HG03558 (cell line): ENCODE measurements around the gene TIPARP.
"Not testable (repeated sequence)": the region's sequence is repeated elsewhere in the genome, so short reads cannot be mapped to it uniquely, and the experiment has no call there.

Experiments used
- ATAC-seq: cut with Tn5 transposase; IDR thresholded peaks from one replicate; pipeline ENCODE4 v1.9.1; 2021; ENCODE audit warnings: moderate number of reproducible peaks; ENCODE audit not compliant: unreplicated experiment; ENCODE audit errors: extremely low read depth

TIPARP gene

GRCh38 chr3:156646958-156647357 is 27.4 kb upstream of the TIPARP start:
- ATAC-seq, result no peak

GRCh38 chr3:156648086-156648485 is 26.3 kb upstream of the TIPARP start:
- ATAC-seq, result no peak

DNA sequence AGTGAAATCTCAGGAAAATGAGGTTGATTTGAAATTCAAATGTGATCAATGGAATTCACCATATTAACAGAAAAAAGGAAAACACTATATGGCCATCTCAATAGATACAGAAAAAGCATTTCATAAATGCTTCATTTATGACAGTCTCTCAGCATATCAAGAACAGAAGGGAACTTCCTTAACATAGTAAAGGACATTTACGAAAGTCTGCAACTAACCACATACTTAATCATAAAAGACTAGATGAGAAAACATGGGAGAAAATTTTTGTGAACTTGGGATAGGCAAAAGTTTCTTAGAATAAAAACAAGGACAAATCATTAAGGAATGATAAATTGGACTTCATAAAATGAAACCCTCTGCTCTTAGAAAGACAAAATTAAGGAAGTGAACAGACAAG is 24.7 kb upstream of the TIPARP start:
- ATAC-seq, result no peak

DNA sequence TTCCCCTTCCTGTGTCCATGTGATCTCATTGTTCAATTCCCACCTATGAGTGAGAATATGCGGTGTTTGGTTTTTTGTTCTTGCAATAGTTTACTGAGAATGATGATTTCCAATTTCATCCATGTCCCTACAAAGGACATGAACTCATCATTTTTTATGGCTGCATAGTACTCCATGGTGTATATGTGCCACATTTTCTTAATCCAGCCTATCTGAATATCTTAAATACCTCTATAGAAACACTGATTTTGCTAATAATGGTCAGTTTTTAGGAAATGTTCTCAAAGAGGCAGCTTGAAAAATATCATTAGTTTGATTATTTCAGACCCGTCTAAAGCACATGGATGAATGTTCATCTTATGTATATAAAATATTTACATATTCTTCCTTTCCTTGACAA is 21.7 kb upstream of the TIPARP start:
- ATAC-seq, result not testable (repeated sequence)

GRCh38 chr3:156654834-156655233 is 19.6 kb upstream of the TIPARP start:
- ATAC-seq, result no peak

DNA sequence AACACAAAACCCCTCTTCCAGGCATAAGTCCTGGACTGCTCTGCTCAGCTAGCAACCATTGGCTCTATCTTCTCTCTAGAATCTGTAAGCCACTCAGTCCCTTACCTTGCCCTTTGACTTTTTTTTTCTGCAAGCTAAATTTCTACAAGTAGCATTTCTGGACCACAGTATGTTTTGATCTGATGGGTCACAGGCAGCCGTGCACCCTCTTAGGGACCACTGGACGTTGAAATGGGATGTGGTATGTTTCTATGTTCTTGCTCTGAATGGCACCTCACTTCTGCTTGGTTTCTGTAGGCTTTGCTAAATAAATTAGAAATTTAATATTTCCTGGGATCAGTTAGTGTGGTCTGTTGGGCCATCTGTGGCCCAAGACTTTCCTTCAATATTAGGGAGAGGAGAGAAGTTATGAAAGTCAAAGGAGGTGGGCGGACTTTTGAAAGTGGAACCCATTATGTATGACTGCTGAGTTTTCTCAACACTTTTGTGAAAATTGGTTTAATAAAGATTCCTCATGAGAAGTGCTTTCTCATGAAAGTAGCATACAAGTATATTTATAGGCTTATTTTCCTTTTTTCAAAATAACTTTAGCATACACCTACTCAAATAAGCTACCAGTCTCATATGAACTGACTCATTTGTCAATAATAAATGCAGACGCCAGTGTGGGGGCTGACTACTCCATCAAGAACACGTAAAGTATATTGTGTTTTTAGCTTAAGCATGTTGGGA is 18.4 kb upstream of the TIPARP start:
- ATAC-seq, result no peak

DNA sequence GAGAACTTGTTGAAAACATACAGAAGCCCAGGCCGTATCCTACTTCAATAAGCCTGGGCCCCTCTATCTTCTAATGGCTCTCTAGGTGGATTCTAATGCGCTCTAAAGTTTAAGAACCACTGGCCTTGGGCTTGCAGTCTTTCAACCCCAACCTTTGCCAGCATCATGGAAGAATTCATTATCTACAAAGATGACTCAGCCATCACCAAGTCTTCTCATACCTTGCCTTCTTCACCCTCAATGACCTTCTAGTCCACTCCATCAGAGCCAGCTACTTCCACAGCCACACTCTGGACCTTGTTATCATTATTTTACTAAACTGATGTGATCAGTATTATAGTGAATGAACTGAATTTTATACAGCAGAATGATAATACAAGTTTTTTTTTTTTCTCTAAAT is 16.9 kb upstream of the TIPARP start:
- no peak for ATAC-seq

GRCh38 chr3:156657862-156658731 is 16.3 kb upstream of the TIPARP start:
- no peak for ATAC-seq

DNA sequence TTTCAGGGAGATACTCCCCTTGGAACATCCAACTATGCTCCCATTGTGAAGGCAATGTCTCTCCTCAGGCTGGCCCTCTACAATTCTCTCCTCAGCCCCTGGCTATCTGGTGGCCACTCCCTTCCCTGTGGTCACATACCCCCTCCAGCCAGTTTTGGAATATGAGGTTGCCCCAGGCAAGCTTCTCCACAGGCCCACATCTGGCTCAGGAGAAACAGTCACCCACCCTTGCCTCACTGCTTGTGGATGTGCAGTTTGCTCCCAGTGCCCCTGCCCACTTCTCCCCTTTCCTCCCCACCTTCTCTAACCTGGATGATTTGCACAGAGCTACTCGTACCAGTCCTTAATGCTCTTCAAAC is 15.7 kb upstream of the TIPARP start:
- no peak for ATAC-seq

DNA sequence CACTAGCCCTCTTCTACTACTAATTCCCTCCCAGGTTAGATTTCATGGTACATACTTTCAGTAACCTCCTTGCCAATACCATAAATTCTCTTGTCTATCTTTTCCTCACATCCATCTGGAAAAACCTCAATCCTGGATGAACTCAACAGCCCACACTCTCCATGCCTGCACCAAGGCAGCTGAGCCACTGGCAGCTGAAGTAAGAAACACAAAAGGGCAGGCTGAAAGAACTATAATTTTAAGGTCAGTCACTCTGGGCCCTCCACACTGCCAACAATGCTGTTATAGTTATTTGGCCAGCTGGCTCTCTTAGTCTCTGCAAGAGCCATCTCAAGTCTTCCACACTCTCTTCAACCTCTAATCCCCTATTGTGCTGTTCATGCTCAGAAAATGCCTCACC is 15.1 kb upstream of the TIPARP start:
- no peak for ATAC-seq

DNA sequence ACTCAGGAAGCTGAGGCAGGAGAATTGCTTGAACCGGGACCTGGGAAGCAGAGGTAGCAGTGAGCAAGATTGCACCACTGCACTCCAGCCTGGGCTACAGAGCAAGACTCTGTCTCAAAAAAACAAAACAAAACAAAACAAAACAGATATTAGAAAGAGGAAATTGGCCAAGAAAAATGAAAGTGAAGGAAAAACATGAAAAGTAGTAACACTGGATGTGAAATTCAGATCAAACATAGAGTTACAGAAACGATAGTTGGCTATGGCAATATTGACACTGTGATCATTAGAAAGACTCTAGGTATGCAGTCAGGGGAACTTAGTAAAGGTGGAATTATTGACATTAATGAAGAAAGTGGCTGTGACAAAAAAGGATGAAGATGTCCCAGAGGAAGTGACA is 13.2 kb upstream of the TIPARP start:
- ATAC-seq, result no peak

DNA sequence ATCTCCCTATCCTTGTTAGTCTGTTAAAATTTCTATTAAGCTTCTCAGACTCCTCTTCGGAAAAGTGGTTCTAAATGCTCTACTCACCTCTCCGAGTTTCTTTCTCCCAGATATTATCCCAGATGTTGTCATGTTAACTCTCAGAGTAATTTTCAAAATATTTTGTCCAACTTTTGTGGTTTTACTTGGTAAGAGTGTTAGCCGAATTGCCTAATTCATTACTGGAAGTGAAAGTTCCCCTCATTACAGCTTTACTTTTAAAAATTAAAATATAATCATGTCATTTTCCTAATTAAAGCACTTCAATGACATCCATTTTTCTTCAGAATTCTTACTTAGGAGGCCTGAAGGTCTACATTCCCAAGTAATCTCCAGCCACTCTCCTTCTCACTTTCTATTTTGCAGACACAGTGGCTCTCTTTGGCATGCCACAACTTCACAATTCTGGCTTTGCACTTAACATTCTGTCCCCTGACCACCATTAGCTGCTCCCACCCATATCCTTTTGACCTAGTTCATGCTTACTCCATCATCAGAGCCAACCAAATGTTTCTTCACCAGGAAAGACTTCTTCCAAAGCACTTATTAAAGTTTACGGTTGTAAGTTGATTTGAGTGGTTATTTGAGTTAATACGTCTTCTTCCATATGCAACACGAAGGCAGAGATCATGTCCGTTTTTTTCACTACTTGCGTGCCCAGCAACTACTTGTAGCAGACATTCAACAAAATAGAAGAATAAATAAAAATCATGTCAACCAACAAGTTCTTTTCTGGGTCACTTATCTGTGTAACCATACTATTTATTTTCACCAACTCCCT is 10.2 kb upstream of the TIPARP start:
- no peak for ATAC-seq

DNA sequence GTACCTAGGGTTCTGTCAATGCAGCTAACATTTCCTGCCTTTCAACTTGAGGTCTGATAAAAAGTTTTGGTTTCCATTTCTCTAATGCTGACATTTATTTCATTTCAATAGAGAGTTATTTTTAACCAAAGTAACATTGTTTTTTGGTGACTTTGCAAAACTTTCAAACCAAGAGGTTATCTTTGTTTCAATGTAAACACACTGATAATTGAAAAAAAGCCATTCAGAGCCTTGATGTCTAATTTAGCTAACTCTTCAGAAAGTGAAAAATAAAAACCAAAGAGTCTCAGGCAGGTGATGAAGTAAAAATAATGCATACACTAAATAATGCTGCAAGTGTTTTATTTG is 9.6 kb upstream of the TIPARP start:
- peak; percentile 75 for ATAC-seq

- ATAC-seq, result no peak
These were observed 9.1 kb upstream of the TIPARP start for GRCh38 chr3:156665291-156665690.

- no peak for ATAC-seq
These were observed 8.3 kb upstream of the TIPARP start for GRCh38 chr3:156666073-156666472.

GRCh38 chr3:156668073-156668763 is 6.2 kb upstream of the TIPARP start:
- no peak for ATAC-seq

GRCh38 chr3:156670077-156670476 is 4.3 kb upstream of the TIPARP start:
- ATAC-seq, result no peak

DNA sequence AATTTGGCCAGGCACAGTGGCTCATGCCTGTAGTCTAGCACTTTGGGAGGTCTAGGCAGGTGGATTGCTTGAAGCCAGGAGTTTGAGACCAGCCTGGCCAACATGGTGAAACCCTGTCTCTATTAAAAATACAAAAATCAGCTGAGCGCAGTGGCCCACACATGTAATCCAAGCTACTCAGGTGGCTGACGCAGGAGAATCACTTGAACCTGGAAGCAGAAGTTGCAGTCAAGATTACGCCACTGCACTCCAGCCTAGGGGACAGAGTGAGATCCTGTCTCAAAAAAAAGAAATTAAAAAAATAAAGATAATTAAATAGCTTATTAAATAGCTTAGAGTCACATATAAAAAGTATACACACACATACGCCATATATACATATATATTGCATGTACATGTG is 3.7 kb upstream of the TIPARP start:
- no peak for ATAC-seq

- no peak for ATAC-seq
These were observed 701 bp upstream of the TIPARP start for GRCh38 chr3:156673732-156674045.

GRCh38 chr3:156674911-156675829 is 780 bp downstream of the TIPARP start:
- no peak for ATAC-seq
